Measurements from ENCODE around the gene PLEKHF1.

The PLEKHF1 gene

DNA sequence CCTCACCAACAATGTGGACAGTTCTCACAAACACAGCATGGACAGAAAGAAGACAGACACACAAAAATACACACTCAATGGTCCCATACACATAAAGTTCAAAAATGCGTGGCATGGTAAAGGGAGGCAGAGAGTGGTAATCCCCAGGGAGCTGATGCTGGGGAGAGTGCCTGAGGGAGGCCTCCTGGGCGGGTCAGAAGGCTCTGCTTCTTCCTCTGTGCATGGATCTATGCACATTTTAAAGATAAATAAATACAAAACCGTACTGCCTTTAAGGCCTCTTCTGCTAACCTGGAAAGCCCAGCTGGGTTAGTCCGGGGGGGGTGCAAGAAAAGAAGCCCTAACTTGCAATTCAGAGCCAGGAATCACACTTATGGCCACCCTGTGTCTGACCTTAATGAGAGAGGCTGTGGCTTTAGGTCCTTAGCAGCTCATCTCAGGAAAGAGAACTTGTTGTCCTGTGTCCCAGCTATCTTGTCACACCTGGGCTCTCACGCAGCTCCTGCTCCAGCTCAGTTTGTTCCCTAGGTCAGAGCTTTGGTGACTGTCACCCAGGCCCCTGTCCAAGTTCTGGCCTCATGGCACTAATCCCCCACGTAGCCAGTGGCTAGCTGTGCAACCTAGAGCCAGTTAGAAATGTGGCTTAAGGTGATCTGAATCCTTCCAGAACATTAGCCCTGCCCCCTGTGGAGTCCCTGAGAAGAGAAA is 30.7 kb upstream of the PLEKHF1 start:
- DNase-seq (ENCODE audit: low spot score), result no peak

DNA sequence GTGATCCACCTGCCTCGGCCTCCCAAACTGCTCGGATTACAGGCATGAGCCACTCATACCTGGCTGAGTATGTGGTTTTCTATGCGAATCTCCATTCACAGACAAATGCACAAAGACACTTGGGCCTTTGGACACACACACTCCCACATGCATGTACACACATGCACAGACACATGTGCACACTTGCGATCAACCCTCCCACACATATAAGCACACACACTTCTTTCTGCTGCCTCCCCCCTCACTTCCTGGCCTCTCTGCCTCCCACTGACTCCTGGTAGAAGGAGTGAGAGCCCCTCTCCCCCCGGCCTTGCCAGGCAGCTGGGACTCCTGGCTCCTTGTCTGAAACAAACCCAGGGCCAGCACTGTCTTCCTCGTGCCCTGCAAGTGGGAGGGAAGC is 29.3 kb upstream of the PLEKHF1 start:
- no peak for DNase-seq (ENCODE audit: low spot score)

DNA sequence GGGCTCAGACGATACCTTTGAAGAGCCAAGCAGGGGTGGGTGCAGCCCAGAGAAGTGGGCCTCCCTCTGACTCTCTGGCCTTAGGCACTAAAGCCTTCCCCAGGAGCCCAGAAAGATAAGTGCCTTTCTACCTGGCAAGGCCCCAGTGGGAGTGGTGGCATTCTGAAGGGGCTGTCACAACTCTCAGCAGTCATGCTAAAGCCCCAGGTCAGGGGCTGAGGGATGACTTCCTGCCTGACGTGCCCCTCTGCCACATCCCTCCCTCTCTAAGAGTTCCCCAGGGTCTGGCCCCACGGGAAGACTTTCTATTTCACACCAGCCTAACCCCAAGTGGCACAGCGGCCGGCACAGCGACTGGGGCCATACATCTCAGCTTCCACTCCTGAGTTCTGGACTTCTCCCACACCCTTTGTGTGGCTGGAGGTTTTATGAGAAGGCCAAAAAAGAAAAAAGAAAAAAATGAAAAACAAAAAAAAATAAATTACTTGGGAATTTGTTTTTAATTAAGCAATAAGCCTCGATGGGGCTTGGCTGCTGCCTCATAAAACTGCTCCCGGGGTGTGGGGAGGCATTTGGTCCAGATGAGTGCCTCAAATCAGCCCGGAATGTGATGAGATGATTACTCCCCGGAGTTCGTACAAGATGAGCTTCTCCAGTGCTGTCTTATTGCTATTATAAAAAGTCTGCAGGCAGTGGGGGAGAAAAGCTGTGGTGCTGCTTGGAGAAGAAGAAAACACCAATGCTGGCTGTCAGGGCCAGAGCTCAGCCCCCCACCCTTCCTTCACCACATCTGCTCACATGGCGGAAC is 28.5 kb upstream of the PLEKHF1 start:
- no peak for DNase-seq (ENCODE audit: low spot score)

DNA sequence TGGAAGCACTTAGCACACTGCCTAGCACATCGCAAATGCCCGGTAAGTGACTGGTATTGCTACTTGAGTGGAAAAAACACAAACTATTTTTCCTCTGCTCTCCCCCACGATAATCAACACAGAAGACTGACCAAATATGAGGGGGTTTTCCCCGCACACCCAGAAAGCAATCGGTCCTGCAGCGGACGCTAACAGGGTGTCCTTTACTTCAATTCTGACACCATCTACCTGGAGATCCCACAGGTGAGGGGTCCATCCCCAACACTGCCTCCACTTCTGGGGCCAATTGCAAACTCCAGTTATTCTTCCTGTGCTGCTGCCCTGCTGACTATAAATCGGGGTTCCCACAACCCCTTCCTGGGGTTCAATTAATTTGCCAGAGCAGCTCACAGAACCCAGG is 26.2 kb upstream of the PLEKHF1 start:
- no peak for DNase-seq (ENCODE audit: low spot score)

DNA sequence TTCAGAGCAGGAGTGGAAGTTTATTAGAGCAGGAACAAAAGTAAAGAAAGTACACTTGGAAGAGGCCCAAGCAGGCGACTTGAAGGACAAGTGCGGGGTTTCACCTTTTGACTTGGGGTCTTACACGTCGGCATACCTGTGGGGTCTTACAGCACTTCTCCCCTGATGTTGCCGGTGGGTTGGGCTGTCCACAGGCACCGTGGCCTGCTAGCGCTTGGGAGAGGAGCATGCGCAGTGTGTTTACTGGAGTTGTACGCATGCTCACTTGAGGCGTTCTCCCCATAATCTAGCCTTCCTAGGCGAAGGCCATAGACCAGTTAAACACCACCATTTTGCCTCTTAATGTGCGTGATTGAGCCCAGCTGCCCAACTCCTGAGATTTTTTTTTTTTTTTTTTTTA is 25.0 kb upstream of the PLEKHF1 start:
- no peak for DNase-seq (ENCODE audit: low spot score)

DNA sequence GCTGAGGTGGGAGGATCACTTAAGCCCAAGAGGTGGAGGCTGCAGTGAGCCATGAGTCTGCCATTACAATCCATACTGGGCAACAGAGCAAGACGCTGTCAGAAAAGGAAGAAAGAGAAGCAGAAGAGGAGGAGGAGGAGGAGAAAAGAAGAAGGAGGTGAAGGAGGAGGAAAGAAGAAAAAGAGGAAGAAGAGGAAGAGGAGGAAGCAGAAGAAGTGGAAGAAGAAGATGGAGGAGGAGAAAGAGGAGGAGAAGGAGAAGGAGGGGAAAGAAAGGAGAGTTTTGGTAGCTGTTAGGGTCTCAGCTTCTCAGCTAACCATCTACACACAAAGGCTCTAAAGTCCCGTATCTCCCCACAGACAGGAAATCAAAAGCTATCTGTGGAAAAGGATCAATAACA is 23.7 kb upstream of the PLEKHF1 start:
- DNase-seq (ENCODE audit: low spot score), result no peak

DNA sequence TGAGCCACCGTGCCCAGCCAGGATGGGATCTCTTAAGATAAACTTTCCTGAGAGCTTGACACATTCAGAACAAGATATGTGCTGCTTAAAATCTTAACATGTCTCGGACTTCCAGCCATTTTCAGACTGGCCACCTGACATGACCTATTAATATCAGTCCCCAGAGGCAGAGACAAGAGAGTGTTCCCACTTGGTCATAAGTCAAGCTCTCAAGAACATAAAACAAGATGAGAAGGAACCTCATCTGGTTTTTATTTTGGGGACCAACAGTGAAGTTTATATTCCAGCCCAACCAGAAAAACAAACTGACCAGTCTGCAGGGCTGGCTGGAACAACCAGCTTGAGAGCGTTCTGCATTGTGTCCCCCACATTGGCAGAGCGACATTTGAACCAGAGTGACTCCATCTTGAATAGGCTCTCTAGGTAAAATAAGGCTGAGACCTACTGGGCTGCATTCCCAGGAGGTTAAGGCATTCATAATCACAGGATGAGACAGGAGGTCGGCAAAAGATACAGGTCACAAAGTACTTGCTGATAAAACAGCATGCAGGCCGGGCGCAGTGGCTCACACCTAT is 21.8 kb upstream of the PLEKHF1 start:
- no peak for DNase-seq (ENCODE audit: low spot score)

DNA sequence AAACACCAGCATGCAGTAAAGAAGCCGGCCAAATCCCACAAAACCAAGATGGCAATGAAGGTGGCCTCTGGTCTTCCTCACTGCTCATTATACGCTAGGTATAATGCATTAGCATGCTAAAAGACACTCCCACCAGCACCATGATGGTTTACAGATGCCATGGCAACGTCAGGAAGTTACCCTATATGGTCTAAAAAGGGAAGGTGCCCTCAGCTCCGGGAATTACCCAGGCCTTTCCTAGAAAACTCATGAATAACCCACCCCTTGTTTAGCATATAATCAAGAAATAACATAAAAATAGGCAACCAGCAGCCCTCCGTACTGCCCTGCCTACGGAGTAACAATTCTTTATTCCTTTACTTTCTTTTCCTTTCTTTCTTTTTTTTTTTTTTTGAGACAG is 21.1 kb upstream of the PLEKHF1 start:
- DNase-seq (ENCODE audit: low spot score), result no peak

DNA sequence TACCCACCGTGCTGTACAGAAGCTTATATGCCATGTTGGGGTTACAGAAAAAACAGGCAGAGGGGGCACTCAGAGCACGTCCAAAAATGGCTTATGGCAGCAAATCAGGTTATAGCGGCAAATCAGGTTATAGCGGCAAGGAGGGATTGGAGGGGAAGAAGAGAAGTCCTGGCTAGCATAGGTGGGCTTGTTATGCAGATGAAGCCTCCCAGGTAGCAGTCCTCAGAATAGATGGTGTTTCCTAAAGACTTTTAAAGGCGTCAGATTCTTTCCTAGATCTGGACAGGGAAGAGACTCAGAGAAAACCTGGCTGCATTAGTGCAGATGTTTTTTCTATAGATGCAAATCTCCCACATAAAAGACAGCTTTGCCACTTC is 19.8 kb upstream of the PLEKHF1 start:
- no peak for DNase-seq (ENCODE audit: low spot score)

DNA sequence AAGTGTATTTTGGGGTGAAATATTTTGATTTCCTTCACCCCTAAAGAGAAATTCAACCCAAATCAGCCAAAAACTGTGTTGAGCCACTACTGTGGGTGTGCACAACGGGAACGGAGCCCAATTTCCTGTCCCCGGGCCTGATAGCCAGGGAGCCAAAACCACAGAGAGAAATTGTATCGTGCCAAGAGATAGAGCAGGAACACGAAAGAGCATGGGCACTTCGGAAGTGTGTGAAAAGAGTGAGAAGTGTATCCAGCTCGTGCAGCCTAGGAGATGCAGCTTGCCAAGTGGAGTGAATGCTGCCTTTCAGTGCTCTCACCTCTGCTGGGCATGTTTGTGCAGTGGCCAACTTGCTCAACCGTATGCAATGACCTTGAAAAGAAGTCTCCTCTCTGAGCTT is 19.4 kb upstream of the PLEKHF1 start:
- no peak for DNase-seq (ENCODE audit: low spot score)

DNA sequence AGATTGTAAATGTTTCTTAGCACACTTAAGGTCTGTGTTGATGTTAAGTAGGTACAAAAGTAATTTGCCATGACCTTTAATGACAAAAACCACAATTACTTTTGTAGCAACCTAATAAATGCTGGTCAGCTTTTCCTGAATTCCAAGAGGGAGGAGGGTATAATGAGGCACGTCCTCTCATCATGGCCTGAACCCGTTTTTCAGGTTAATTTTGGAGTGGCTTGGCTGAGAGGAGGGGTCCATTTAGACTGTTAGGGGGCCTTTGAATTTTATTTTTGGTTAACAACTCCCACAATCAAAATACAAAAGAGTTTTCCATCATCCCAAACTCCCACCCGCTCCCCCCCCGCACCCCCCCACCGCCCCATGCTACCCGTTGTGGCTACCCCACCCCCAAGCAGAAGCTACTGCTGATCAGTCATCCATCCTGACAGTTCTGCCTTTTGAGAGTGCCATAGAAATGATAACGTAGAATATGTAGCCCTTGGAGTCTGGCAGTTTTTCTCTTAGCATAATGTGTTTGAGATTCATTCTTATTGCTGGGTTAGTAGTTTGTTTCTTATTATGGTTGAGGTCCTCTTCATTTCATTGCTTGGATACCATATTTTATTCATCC is 14.4 kb upstream of the PLEKHF1 start:
- no peak for DNase-seq (ENCODE audit: low spot score)

DNA sequence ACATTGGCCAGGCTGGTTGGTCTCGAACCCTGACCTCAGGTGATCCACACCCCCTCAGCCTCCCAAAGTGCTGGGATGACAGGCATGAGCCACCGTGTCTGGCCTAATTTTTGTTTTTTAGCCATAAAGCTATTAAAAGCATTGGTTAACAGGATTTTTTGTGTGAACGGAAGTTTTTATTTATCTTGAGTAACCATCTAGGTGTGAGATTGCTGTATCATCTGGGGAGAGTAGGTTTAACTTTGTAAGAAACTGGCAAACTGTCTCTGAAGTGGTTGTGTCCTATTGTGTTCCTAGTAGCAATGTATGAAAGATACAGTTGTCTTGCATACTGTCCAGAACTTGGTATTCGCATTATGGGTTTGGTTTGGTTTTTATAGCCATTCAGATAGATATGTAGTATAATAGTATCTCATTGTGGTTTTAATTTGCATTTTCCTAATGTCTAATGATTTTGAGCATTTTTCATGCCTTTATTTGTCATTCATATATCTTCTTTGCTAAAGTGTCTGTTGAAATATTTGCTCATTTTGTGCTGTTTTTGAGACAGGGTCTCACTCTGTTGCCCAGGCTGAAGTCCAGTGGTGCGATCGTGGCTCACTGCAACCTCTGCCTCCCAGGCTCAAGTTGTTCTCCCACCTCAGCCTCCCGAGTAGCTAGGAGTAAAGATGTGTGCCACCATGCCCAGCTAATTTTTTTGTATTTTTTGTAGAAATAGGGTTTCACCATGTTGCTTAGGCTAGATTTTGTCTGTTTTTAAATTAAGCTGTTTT is 13.5 kb upstream of the PLEKHF1 start:
- no peak for DNase-seq (ENCODE audit: low spot score)

DNA sequence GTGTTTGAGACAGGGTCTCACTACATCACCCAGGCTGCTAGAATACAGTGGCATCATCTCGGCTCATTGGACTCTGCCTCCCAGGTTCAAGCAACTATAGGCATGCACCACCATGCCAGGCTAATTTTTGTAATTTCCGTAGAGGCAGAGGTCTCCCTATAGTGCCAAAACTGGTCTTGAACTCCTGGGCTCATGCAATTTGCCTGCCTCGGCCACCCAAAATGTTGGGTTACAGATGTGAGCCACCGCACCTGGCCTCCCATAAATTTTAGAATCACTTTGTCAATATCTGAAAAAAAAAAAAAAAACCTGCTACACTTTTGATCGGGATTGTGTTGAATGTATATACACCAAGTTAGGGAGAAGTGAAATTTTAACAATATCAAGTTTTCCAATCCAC is 11.9 kb upstream of the PLEKHF1 start:
- DNase-seq (ENCODE audit: low spot score), result no peak

DNA sequence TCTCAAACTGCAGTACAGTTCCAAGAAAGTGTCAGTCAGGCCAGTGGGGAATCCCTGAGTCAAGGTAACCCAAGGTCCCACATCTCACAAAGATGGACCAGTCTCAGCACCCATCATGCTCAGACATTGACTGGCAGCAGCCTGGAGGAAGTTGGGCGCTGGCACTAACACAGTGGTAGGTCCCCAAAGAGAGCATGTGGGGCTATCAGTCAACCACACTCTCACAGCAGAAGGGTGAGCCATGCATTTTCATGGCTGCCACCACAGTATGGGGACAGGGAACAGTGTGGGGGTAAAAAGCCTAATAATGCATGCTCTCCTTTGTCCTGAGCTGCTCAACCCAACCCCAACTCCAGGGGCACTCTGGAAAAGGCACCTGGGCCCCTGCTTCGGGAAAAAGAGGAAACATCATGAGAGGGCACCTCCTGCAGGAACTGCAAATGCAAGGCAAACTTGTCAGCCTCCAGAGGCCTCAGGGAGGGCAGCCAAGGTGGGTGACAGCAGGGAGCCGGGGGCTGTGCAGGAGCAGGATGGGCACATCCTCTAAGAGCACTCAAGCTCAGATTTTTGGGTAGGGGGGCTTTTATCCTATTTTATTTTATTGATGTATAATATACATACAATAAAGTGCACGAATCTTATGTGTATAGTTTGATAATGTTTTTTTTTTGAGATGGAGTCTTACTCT is 9.5 kb upstream of the PLEKHF1 start:
- DNase-seq (ENCODE audit: low spot score), result no peak

DNA sequence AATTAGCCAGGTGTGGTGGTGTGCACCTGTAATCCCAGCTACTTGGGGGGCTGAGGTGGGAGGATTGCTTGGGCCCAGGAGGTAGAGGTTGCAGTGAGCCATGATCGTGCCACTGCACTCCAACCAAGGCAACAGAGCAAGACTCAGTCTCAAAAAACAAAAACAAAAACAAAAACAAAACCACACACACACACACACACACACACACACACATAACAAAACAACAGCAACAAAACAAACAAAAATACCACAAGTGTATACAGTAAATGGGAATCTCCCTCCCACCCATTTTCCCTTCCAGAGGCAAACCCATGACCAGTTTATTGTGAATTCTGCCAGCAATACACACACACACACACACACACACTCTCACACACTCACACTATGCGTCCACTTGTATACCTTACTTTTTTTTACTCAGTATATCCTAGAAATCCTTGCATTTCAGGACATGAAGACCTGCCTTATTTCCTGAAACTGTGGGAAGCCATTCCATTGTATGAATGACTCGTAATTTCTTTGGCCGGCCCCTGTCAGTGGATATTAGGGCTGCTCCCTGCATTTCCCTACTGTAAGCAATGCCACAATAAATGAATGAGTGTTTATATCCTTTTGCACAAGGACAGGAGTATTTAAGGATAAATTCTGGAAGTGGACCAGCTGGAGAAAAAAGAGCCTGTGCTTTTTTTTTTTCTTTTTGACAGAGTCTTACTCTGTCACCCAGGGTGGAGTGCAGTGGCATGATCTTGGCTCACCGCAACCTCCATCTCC is 6.9 kb upstream of the PLEKHF1 start:
- no peak for DNase-seq (ENCODE audit: low spot score)

DNA sequence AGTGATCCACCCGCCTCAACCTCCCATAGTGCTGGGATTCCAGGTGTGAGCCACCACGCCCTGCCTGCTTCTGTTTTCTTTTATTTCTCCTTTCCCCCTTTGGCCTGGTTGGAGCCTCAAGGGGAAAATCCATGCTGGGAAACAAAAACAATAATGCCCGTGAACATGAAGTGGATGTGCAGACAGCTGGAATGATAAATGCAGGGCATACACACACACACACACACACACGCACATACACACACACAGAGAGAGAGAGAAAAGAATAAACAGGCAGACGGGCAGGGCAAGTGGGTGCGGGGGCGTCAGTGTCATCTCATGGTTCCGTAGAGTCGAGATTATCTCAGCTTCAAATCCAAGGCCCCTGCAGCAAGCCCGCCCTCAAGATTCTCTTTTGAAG is 4.4 kb upstream of the PLEKHF1 start:
- DNase-seq (ENCODE audit: low spot score), result no peak

DNA sequence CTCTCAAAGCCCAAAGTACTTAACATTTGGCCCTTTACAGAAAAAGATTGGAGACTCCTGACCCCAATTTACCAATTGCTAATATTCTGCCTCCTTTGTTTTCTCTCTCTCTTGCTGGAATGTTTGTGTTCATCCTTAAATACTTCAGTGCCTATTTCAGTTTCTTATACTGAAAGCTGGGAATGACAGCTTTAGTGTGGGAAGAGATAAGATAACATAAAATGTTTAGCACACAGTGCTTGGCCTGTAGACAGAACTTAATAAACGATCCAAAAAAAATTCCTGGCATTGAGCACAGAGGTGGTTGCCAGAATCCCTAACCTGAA is 3.0 kb upstream of the PLEKHF1 start:
- no peak for DNase-seq (ENCODE audit: low spot score)

DNA sequence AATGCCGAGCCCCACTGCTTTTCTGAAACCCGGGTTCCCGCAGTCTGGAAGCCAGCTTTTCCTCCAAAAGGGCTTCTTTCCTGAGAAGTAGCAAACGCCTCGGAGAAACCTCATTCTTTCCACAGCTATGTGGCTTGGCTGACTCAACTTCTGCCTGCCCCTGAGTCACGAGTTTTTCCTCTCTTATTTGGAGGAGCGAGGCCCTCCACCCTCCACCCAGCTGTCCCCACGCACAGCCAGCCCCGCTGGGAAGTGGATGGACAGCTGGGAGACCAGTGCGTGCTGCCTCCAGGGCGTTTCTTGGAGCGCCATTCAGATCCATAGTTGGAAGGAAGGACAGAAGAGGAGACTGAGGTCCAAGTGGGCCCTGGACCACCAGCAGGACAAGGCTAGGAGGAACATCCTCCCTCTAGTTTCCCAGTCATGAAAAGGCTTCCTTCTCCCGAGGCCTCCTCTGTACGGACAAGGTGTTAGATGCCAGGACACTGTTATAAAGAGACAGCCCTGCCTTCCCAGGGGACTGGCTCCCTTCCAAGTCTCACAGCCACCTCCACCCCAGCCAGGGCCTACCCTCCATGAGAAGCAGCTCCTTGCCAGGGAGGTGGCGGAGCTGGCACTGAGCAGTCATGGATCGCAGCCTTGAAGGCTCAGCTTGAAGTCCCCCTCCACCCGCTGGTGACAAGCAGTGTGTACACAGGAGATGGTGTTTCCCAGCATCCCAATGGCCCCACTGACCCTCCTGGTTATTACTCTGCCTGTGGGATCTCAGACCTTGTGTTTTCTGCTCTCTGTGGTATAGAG is 2.5 kb upstream of the PLEKHF1 start:
- no peak for DNase-seq (ENCODE audit: low spot score)

DNA sequence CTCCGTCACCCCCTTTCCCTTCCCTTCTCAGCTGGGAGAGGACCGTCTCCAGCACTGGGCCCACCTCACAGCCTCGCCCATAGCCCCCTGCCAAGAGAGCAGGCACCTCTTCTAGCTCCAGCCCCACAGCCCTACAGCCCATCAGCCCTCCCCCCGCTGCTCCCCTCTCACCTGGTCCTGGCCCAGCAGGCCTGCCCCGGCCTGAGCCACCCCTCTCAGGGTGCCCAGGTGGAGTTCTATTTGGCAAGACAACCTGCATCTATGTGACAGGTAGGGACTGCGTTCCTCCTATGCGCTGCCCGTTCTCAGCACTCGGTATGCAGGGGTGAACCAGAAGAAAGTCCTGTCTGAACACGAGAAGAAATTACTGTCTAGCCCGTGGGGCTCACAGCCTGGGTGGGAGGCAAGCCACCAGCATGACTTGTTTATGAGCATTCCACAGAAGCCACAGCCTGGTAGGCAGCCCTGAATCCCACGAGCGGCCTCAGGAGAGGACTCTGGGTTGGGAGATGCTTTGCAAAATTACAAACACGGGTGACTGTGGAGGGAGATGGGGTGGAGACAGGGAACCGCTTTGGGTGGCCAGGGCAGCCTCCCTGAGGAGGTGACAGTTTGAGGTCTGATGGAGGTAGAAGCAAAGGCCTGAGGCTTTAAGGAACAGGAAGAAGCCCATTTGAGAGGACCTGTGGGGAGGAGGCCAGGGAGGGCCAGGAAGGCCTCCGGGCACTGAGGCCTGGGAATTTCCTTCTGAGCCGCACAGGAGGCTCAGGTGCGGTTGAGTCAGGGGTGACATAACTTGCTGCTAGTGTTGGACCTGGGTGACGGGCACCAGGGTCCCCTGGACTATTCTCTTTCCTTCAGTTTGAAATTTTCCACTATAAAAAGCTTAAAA is 1.2 kb upstream of the PLEKHF1 start:
- DNase-seq (ENCODE audit: low spot score), result no peak

All from CD4-positive, alpha-beta T cell treated with Interleukin-15 for 4 hours (primary cell).